OCI-LY1 (cell line): Measurements from ENCODE around the gene HDAC1.

ENCODE experiments used
- CTCF ChIP-seq: fragments of 200-600 bp; sonication (generic), shearing (Covaris generic); IDR thresholded peaks from 2 replicates; pipeline ENCODE4 v1.5.1; 2017; ENCODE audit warnings: mild to moderate bottlenecking, antibody characterized with exemption, low read length, moderate library complexity, mixed read lengths
- EZH2 ChIP-seq: fragments of 200-600 bp; sonication (generic), shearing (Covaris generic); IDR thresholded peaks from 2 replicates; pipeline ENCODE4 v1.8.0; 2017; ENCODE audit warnings: borderline replicate concordance, mixed run types, mild to moderate bottlenecking, antibody characterized with exemption, low read length, moderate library complexity, mixed read lengths

GRCh38 chr1:32311709-32312393 is 20.0 kb downstream of the HDAC1 start:
- no peak for TF ChIP-seq CTCF
- no peak for TF ChIP-seq EZH2
